Raji (cell line): ENCODE data around the gene TPCN1.

Experiments
- POLR2A ChIP-seq: IDR thresholded peaks from 2 replicates; pipeline ENCODE4 v1.6.1; 2011; ENCODE audit warnings: low read depth, low read length, control low read depth; ENCODE audit not compliant: insufficient read depth

TPCN1 gene

DNA sequence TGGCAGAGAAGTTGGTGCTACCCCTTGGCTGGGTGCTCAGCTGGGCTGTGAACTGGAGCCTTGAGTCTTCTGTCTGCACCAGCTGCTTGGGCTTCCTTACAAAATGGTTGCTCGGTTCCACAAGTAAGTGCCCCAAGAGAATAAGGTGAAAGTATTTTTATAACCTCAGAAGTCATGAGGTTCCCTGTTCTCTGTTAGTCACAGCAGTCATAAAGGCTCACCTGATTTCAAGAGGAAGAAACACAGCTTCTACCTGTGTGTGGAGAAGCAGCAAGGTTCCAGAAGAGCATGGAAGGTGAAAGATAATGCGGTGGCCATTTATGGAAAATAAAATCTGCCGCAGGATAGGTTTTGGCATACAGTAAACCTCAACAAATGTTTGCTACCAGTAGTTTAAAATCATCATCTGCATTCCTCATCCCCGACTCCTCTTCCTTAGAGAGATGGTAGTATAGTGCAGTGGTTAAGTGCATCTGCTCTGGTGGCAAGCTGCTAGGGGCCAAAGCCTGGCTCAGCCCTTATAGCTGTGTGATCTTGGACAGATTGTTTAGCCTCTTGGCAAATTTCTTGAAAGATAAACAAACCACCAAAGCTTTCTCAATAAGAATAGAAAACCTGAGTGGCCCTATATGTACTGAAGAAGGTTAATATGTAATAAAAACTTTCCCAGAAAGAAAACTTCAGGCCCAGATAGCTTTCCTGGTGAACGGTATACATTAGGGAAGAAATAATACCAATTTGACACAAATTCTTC, 32.4 kb downstream of the TPCN1 start:
- no peak for TF ChIP-seq POLR2A

DNA sequence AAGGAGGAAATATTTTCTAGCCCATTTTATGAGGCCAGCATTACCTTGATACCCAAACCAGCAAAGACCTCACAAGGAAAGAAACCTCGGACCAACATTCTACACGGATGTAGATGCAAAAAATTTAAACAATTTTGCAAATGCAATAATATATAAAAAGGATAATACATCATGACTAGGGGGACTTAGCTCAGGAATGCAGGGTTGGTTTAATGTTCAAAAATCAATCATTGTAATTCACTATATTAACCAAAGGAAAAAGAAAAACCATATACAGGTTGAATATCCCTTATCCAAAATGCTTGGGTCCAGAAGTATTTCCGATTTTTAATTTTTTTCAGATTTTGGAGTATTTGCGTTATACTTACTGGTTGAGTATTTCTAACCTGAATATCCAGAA, 33.0 kb downstream of the TPCN1 start:
- no peak for TF ChIP-seq POLR2A

DNA sequence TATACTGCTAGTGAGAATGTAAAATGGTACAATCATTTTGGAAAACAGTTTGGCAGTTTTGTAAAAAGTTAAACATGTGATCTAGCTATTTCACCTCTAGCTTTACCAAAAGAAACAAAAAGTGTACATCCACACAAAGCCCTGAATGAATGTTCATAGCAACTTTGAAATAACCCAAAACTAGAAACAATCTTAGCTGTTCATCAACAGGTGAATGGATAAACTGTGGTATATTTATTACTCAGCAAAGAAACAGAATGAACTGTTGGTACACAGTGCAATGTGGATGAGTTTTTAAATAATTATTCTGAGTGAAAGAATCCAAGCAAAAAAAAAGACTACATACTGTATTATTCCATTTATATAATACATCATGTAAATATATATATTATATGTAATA, 36.3 kb downstream of the TPCN1 start:
- no peak for TF ChIP-seq POLR2A

DNA sequence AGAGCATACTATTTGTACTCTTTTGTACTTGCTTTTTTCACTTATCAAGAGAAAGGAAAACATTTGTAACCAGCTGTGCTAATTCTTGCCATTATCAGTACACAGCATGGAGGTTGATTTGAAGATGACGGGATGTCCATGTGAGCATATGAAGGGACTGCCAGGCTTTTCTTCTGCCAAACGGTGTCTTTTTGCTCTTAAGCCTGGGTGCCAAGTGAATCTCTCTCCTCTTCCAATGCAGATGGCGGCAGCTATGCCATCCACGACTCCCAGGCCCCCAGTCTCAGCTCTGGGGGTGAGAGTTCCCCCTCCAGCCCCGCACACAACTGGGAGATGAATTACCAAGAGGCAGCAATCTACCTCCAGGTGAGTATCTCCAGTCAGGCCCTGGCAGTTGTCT, 38.9 kb downstream of the TPCN1 start:
- no peak for TF ChIP-seq POLR2A

DNA sequence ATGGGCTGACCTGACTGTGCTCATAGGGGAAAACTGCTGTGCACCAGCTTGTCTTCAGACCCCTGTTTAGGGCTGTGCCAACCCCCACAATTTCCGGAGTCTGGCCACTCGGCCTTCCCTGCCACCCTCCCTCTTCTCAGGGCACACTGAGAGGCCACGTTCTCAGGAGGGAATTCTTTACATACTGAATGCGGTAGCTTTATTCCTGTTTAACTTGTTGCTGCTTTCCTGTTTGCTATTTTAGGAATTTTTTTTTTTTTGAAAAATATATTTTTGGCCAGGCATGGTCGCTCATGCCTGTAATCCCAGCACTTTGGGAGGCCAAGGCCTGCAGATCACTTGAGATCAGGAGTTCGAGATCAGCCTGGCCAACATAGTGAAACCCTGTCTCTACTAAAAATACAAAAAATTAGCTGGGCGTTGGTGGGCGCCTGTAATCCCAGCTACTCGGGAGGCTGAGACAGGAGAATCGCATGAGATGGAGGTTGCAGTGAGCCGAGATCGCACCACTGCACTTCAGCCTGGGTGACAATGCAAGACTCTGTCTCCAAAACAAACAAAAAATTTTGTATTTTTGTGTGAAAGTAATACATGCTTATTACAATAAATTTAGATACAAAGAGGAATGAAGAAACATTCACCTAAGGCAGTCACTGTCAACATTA, 39.5 kb downstream of the TPCN1 start:
- TF ChIP-seq POLR2A: no peak

DNA sequence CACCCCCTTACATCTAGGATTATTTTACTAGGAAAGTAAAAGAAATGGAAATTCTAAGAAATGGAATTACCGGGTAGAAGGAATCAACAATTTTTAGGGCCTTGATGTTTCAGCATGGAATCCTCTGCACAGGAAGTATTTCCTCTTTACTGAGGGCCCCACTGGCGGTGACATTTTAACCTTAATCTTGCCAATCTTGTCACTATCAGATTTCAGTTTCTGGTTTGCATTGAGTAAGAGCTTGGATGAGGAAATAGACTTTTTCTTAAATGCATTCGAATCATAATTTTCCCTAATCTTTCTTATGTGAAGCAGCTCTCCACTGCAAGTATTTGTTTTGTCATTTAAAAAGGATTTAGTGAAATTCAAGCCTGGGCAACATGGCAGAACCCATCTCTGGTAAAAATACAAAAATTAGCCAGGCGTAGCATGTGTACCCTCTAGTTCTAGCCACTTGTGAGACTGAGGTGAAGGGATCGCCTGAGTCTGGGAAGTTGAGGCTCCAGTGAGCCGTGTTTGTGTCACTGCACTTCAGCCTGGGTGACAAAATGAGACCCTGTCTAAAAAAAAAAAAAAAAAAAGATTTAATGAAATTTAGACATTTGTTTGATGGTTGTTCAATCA, 40.7 kb downstream of the TPCN1 start:
- TF ChIP-seq POLR2A: no peak

DNA sequence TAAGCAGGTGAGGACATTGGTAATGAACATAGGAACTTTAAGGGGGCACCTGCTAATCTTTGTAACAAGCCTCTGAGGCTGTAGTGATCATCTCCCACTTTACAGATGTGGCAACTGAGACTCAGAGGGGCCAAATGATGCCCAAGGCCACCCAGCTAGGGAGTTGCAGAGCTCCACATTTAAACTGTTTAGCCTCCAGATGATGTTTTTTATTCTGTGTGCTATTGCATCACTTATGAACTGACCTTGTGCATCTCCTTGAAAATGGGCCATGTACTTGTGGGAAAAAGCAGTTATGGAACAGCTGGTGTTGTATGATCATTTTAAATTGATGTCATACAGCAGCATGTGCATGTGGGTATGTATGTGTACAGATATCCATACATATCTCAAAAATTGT, 41.4 kb downstream of the TPCN1 start:
- TF ChIP-seq POLR2A: no peak

DNA sequence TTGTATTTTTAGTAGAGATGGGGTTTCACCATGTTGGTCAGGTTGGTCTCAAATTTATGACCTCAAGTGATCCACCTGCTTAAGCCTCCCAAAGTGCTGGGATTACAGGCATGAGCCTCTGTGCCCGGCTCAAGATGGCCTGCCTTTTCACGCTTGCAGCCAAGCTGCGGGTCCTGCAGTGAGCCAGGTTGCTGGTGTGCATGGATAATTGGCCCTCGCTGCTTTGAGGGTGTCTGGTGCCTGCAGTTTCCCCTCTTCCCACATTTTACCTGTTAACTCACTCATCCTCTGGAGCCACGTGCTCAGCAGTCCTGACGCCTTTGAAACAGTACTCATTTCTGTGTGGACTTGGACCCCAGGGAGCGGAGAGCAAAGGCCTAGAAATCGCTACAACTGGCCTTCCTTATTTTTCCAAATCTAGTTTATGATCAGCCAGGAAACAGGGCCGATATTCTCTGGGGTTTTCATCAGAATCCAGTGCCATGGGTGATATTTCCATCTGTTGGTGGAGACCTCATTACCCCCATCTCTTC, 42.2 kb downstream of the TPCN1 start:
- TF ChIP-seq POLR2A: no peak

DNA sequence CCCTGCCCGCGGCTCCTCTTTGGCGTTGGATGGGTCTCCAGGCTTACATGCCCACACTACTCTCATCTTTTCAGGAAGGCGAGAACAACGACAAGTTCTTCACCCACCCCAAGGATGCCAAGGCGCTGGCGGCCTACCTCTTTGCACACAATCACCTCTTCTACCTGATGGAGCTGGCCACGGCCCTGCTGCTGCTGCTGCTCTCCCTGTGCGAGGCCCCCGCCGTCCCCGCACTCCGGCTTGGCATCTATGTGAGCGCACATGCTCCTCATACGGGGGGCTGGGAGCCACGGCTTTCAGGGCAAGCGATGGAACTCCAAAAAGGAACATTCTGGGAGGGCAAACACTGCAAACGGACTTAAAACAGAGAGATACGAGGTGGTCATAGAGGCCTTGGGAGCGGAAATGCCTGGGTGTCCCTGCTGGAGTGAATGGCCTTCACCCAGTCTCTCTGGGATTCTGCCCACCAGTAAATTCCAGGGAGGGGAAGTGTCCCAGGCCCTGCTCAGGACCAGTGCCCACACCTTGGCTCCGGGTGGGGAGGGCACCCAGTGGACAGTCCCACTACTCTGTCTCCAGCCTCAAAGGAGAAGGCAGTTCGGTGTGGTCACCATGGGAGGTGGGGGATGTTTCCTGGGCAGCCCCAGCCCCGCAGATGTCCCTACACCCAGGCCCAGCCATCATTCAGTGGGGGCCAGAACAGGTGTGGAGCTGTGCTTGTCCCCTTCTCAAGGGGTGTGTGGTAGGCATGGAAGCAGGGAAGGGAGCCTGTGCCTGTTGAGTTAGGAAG, 45.0 kb downstream of the TPCN1 start:
- TF ChIP-seq POLR2A: no peak

DNA sequence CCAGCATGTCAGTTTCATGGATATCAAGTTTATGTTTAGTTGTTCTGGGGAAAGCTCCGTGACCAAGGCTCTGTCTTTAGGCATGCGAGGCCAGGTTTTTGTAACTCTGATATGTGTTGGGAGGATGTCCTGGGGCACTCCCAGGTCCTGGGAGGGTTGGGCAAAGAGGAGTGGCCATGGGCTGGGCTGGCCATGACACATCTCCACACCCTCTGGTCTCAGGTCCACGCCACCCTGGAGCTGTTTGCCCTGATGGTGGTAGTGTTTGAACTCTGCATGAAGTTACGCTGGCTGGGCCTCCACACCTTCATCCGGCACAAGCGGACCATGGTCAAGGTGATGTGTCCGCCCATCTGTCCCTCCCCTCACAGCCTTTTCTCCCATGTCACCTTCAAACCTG, 46.4 kb downstream of the TPCN1 start:
- no peak for TF ChIP-seq POLR2A

DNA sequence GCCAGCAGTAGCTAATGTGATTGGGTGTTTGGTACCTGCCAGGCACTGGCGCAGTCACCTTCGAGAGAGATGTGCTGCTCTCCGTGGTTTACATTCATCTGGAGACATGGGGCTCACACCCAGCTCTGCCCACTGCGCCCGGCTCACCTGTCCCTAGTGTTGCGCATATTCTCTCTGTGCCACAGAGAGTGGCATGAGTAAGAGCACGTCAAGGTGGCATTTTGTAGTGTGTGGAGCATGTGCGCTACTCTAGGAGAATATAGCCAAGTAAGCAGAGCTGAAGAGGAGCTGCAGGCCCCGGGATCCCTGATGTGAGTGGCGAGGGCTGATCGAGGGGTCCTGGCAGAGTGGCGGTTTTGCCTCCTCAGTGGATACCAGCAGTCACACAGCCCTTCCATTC, 46.9 kb downstream of the TPCN1 start:
- TF ChIP-seq POLR2A: no peak

DNA sequence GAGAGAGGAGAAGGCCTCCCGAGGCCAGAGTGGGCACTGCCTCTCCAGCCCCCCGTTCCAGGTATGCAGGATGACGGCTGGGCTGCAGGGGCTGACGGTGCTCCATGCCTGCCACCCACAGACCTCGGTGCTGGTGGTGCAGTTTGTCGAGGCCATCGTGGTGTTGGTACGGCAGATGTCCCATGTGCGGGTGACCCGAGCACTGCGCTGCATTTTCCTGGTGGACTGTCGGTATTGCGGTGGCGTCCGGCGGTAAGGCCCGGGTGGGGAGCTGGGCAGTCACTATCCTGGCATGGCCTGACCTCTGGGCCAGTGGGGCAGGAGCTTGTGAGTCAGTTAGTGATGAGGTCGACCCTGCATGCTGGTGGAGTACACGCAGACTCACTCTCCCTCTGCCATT, 47.4 kb downstream of the TPCN1 start:
- no peak for TF ChIP-seq POLR2A

DNA sequence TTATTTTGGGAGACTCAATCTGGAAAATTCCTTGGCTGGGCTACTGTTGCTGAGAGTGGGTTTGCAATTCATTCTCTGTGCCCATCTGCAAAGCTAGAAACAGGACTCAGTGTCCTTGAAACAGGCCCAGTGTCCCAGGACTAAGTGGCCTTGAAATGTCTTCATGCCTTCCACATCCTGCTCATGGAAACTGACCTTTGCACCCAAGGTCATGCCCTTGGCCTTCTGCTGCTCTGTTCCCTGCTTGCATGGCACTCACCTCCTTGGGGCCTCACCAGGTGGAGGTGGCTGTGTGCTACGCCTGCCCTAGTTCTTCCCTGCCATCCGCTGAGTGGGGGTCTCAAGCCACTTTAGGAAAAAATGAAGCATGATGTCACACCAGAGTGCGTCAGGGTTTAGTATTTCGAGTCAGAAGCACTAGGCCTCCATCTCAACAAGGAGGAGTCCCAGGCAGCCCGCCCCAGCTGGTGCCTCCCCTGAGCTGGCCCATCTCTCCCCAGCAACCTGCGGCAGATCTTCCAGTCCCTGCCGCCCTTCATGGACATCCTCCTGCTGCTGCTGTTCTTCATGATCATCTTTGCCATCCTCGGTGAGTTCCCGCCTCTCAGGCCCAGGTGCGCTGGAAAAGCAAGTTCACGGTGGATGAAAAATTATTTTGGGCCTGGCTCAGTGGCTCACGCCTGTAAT, 48.1 kb downstream of the TPCN1 start:
- no peak for TF ChIP-seq POLR2A

DNA sequence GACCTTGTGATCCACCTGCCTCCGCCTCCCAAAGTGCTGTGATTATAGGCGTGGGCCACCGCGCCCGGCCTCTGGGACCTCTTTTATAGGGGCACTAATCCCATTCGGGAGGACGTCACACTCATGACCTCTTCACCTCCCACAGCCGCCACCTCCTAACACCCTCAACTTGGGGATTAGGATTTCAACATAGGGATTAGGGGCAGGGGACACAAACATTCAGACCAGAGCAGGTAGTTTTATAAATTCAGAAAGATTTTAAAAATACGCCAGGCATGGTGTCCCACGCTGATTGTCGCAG, 49.4 kb downstream of the TPCN1 start:
- TF ChIP-seq POLR2A: no peak

DNA sequence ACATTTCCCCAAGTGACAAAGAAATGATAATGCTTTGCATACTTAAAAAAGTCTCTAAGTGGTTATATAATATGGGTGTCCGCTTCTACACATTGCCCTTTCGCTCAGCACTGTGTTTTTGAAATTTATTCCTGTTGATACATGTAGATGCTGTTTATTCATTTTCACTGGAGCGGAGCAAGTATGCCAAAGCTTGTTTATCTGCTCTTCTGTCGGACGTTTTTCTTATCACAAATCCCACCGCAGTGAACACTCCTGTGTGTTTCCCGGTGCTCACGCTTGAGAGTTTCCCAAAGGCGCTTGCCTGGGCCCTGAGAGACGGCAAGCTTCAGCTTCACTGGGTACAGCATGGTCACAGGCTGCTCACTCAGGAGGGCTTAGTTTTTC, 50.2 kb downstream of the TPCN1 start:
- no peak for TF ChIP-seq POLR2A

DNA sequence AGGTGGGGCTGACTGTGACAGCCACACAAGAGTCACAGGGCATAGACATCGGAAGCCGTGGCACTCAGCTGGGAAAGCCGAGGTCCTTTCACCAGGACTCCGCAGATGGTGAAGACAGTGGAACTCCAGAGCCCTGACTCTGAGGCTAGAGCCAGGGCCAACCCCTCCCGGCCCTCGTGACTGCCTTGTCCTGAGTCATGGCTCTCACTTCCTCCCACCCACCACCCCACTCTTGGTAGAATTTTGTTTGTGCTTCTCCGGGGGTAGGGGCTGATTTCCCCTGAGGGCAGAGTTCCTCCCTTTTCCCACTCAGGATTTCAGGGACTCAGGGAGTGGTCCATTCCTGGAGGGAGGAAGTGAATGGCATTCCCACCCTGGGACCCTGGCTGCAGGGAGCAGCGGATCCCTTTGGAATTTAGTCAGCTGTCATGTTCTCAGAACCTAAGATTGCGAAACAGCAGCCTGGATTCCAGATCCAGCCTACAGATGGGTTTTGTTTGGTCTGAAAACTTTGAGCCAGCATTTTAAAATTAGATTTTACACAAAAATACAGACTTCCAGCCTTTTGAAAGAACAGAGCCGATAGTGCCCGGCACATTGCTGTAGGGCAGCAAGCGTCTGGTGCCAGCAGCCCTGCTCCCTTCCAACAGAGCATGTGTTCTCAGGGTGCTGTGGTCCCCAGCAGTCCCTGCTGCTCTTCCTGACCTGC, 50.7 kb downstream of the TPCN1 start:
- TF ChIP-seq POLR2A: no peak
